BJ (cell line): Measurements from ENCODE around the gene ITGAL. TPM values are rescaled to one million over a fixed set of nuclear protein-coding genes. Genes with fewer than 3 reads are reported as not detected.

ENCODE experiments used
- CTCF ChIA-PET: fragments of 350-600 bp; formaldehyde crosslinking; extraction: SDS; loops from one replicate; lab custom pipeline; 2021; ENCODE audit warnings: antibody characterized with exemption, inconsistent platforms; lab: Yijun Ruan, JAX
- POLR2A ChIA-PET: fragments of 300-600 bp; sonication (Branson Sonifier 250); formaldehyde crosslinking; extraction: SDS; loops from one replicate; lab custom pipeline; 2021; ENCODE audit warnings: antibody characterized with exemption; lab: Charles Lee
- DNase-seq: peaks from one replicate; pipeline ENCODE4 v3.0.0-alpha.2; 2011; ENCODE audit warnings: low read depth
- H3K27me3 ChIP-seq: 2 replicates; pipeline ENCODE4 v1.6.0; 2011; ENCODE audit warnings: low read length; ENCODE audit not compliant: control insufficient read depth, insufficient read depth
- H3K36me3 ChIP-seq: 2 replicates; pipeline ENCODE4 v1.5.1; 2011; ENCODE audit warnings: low read length; ENCODE audit not compliant: control insufficient read depth, insufficient read depth
- H3K4me3 ChIP-seq: 2 replicates; pipeline ENCODE4 v1.5.1; 2011; ENCODE audit warnings: low read depth, mild to moderate bottlenecking, control low read depth, low read length
- CTCF ChIP-seq: IDR thresholded peaks from 2 replicates; pipeline ENCODE4 v1.5.1; 2011; ENCODE audit warnings: low read depth, mild to moderate bottlenecking, control low read depth, inconsistent platforms, low read length, moderate library complexity; ENCODE audit not compliant: insufficient read depth
- polyA plus RNA-seq: library from polyadenylated mRNA; depleted of rRNA; stranded (reverse); fragments of >200 nt; gene quantifications from 2 replicates; pipeline ENCODE4 v1.2.3, GENCODE V29; 2011

The ITGAL gene
- polyA plus RNA-seq, 1 experiment: 0.06 TPM

- Histone ChIP-seq H3K36me3 (peaks cover 2% of the 10 kb centered on the region; the same call in 1 of the 2 replicates), H3K4me3 (no peak overlapping the region), H3K27me3 (no peaks in the 10 kb centered on the region)
- TF ChIP-seq CTCF: no peak
- ChIA-PET CTCF (interaction anchor here (0.6 to 1.2 kb wide), 4 partner anchors 16 to 919 kb away, joined by 3 to 9 read pairs (median 3); partner anchors contain the start of gene ZNF764), POLR2A (interaction anchor here (0.7 kb wide), 1 partner anchor 53 kb away, joined by 14 read pairs; no protein-coding TSS in a partner anchor)
- no peak for DNase-seq
Observed at GRCh38 chr16:30541502-30542329, 69.2 kb downstream of the ITGAL start.

DNA sequence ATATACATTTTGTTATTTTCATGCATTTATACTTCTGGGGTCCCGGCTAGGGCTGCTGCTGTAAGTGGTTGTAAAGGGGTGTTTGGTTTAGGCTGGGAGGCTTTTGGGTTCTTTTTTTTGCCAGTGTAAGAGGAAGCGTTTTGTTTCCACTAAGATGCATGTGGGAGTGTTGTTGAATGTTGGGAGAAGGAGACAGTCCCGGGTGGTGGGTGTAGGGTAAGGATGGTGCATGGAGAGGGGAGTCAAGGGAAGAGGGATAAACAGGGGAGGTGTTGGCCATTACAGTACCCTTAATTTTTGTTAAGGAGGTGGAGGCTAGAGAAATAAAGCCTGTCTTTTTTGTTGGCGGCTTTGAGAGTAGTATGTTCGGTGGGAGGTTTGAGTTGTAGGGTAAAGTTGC lies 70.5 kb downstream of the ITGAL start:
- DNase-seq: no peak

GRCh38 chr16:30546115-30546514 lies 73.6 kb downstream of the ITGAL start:
- no peaks in the 10 kb centered on the region for H3K36me3 ChIP-seq
- POLR2A ChIA-PET: no interaction called here
- CTCF ChIA-PET: interaction anchor here (1.0 to 1.4 kb wide), 2 partner anchors 10 to 11 kb away, joined by 3 to 5 read pairs; partner anchors contain the start of gene ZNF747

More for the DNA sequence above, 70.5 kb downstream of the ITGAL start:
- Histone ChIP-seq H3K4me3 (no peak overlapping the region), H3K36me3 (peaks cover 2% of the 10 kb centered on the region; the same call in 1 of the 2 replicates), H3K27me3 (no peaks in the 10 kb centered on the region)
- TF ChIP-seq CTCF: no peak
- POLR2A ChIA-PET: no interaction called here
- CTCF ChIA-PET: interaction anchor here (0.6 to 1.2 kb wide), 3 partner anchors 9 to 114 kb away, joined by 3 to 4 read pairs (median 3); no protein-coding TSS in a partner anchor

DNA sequence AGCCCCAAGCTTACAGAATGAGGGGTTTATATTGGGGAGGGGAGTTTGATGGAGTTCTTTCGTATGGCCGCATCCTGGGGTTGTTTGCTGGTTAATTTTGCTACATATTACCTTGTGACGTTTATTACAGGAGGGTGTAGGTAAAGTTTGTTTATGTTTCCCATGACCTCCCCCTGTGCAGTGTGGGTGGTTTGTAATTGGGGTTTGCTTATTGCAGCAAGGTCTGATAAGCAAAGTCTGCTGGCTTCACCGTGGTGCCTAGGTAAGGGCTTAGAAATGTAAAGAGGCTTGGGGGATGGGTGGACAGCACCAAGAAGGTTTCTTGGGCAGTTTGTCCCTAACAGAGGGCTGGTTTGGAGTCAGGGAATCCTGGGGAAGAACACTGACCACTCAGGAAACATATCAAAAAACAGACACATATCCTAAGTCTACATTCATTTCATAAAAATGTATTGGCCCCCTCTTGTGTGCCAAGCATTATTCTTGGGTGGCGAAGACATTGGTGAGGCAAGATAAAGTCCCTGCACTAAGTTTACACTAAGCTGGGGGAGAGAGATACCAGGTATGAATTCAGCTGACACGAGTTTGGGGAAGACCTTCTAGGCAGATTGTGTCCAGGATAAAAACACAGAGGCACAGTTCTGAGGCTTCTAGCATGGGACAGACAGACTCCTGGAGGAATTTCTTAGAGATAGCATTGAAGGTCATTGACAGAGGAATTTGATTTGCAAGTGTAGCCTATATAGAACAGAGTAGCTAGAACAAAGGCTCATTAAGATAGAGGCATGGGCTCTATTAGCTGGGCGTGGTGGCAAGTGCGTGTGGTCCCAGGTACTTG lies 76.1 kb downstream of the ITGAL start:
- H3K36me3 ChIP-seq: peaks cover 4% of the 10 kb centered on the region; the same call in 1 of the 2 replicates
- POLR2A ChIA-PET: interaction anchor here (0.6 kb wide), 1 partner anchor 175 kb away, joined by 5 read pairs; no protein-coding TSS in a partner anchor
- H3K4me3 ChIP-seq: no peak overlapping the region
- CTCF ChIA-PET: no interaction called here
- no peak for TF ChIP-seq CTCF
- H3K27me3 ChIP-seq: no peaks in the 10 kb centered on the region
- no peak for DNase-seq

More at GRCh38 chr16:30546115-30546514, 73.6 kb downstream of the ITGAL start:
- no peaks in the 10 kb centered on the region for H3K27me3 ChIP-seq
- no peak for TF ChIP-seq CTCF
- H3K4me3 ChIP-seq: no peak overlapping the region
- DNase-seq: no peak
